NCI-H82 treated with DMSO at 0.1 percent for 48 hours (cell line): ENCODE measurements around the gene LRP1B.
"Not testable (repeated sequence)": the region's sequence is repeated elsewhere in the genome, so short reads cannot be mapped to it uniquely, and the experiment has no call there.

ENCODE experiments used
- DNase-seq: peaks from one replicate; lab custom pipeline; 2025; ENCODE audit not compliant: unreplicated experiment; lab: John Stamatoyannopoulos, UW

The LRP1B gene

DNA sequence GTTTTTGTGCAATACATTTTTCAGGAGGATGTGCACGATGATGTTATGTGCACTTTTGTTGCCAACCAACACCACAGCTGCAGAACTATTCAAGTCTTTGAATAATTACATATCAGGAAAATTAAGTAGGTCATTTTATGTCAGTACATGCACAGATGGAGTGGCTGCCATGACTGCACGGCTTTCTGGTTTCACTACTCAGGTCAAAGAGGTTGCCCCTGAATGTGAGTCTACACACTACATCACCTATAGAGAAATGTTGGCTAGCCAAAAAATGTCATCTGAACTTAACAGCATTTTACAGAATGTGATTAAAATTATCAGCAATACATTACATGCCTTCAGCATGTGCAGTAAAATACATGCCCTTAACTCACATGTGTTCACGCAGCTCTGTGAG, 1713.3 kb downstream of the LRP1B start:
- no peak for DNase-seq

DNA sequence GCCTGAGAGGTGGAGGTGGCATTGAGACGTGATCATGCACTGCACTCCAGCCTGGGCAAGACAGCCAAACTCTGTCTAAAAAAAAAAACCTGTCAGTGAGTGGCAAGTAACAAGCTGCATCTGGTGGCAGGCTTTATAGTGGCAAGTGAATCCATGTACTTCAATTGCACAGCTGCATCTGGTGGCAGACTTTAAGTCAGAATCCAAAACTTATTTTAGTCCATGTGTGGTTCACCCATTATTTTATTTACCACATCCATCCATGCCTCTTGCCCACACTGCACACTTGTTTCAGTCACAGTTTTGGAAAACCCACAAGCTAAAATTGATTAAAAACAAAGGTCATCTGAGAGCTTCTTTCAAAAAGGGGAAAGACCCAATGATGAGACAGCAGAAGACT, 1714.2 kb downstream of the LRP1B start:
- no peak for DNase-seq

DNA sequence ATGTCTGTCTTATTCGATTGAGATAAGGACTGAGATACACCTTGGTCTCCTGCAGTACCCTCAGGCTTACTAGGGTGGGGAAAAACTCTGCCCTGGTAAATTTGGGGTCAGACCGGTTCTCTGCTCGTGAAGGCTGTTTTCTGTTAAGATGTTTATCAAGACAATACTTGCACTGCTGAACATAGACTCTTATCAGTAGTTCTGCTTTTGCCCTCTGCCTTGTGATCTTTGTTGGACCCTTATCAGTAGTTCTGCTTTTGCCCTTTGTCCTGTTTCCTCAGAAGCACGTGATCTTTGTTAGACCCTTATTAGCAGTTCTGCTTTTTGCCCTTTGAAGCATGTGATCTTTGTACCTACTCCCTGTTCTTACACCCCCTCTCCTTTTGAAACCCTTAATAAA, 1715.8 kb downstream of the LRP1B start:
- not testable (repeated sequence) for DNase-seq

DNA sequence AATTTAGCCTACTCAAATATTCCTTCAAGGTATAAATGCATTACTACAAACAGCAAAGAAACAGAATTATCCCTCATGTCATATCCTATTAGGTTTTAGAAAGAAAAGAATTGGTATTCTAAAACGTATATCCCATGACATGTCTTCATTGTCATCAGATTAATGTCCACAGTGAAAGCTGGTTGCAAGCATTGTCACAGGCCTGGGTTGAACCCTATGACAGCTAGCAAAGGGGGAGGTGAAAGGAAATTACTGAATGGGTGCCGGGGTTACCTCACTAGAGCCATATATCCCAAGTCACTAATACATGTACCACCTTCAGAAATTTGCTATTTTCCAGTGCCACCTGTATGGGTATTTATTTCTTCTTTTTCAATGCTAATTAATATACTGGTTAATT, 1720.1 kb downstream of the LRP1B start:
- DNase-seq = no peak

DNA sequence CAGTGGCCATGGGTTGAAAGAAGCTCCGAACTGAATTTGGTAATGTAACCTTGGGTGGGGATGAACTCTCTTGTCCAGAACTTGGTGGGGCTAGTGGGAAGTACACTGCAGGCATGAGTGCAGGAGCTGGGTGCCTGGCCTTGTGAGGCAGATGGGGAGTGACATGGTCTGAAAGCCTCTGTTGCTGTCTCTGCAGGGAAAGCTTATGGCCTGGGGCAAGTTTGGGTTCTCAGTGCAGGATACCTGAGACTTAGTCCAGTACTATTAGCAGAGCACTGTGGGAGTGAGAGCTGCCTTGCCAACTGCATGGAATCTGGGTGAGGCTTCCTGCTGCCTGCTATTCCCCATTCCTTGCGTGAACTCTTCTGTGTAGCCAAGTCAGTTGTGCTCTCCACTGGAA, 1729.8 kb downstream of the LRP1B start:
- no peak for DNase-seq

DNA sequence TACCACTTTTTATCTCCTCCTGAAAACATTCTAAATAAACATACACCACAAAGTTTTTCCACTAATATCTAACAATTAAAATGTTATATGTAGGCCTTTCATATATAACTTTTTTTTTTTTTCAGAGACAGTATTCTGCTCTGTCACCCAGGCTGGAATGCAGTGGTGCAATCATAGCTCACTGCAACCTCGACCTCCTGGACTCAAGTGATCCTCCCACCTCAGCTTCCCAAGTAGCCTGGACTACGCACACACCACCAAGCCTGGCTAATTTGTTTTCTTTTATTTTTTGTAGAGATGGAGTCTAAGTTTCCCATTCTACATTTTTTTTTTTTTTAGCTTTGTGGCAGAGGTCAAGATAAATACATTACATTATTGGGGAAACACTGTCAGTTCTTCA, 1738.0 kb downstream of the LRP1B start:
- no peak for DNase-seq

DNA sequence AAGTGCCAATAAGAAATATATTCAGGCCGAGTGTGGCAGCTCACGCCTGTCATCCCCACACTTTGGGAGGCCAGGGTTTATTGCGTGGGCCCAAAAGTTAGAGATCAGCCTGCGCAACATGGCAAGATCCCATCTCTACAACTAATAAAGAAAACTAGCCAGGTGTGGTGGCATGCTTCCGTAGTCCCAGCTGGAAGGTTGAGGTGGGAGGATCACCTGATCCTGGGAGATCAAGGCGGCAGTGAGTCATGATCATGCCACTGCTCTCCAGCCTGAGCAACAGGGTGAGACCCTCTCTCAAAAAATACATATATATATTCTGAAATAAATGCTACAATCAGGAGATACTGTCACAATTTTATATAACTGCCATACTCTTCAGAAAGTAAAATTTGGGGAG, 1745.9 kb downstream of the LRP1B start:
- no peak for DNase-seq

DNA sequence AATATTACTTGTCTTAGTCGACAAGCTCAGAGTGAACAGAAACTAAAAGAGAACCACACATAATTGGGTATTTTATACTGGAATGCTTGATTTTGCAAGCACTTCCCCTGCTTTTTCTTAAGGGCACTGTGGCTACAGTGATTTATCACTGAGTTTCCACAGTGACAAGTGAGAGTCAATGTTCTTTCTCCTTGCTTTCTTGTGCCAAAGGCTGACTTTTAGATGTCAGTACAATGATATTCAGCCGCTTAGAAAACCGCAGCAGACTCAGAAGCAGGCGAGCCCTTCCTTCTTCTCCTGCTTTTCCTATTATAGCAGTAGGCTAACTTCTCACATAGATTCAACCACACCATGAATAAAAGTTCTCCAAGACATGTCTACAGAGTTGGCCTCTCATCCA, 1747.0 kb downstream of the LRP1B start:
- DNase-seq = no peak

DNA sequence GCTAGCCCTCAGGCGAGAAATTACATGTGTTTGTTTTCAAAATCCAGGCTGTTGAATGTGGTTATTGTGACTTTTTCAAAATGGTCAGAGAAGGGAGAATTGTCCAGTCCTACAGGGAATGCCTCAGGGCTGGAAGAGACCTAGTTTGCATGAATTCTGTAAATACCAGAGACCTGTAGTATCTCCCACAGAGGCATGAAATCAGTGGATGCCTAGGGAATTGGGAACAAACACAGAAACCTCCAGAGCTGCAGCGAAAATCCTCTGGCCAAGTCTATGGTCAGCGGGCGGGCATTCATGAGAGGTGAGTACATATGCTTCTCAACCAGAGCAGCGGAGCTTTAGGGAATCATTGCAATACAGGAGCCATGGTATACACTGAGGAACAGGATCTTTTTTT, 1754.1 kb downstream of the LRP1B start:
- DNase-seq = no peak

DNA sequence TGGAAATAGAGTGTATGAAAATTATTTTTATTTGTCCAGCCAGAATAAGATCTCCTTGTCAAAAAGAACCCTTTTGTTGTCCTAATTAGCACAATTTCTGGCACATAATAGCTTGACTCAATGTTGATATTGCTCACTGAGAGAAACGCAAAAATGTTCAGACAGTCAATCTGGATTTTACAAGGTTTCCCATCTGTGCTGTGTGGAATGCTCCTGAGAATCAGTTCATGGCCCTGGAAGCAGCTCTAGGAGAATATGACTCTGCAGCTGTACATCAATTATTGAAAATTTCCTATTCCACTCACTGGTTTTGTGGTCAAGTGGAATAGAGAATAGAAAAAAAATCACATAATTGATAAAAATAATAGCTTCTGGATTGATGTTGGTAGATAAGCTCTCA, 1767.7 kb downstream of the LRP1B start:
- DNase-seq = no peak

DNA sequence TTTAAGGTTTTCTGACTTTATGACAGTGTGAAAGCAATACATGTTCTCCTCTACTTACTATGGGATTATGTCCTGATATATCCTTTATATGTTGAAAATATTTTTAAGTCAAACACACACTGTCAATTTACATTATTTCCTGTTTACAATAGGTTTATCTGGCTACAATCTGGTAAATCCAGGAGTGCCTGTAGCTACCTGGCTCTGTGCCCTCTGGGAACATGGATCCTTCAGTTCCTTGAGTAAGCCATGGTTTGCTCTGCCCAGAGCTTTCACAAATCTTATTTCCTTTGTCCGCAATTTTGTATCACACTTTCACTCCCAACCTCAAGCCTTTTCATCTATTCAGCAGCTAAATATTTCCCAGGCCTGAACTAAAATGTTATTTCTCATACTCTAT, 1768.5 kb downstream of the LRP1B start:
- no peak for DNase-seq

DNA sequence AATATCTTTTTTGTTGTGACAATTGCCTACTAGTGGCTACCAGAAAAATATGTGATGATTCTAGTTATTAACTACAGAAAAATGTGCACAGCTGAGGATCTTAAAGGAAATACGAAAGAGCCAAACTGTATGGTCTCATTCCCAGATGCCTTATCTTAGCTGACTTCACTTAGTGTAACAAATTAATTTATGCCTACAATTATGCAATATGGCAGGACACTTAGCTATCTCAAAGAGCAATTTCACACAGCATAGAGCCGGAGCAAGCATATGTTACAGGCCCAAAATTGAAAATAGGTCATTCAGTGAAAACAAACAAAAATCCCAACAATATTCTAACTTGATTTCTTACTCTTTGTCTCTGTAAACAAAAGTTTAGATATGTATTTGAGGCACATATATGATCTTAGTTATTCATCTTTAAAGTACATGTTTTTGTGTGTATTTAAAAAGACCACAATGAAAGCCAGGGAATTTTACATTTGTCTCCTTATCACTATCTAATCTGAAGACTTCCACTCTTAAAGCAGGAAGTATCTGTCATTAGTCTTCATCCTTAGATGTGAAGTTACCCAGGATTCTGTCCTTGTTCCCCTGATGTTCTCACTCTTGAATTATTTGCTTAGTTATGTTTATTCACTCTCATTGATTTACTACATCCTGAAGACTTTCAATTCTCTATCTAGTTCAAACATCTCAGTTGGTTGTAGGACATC, 1771.6 kb downstream of the LRP1B start:
- no peak for DNase-seq

DNA sequence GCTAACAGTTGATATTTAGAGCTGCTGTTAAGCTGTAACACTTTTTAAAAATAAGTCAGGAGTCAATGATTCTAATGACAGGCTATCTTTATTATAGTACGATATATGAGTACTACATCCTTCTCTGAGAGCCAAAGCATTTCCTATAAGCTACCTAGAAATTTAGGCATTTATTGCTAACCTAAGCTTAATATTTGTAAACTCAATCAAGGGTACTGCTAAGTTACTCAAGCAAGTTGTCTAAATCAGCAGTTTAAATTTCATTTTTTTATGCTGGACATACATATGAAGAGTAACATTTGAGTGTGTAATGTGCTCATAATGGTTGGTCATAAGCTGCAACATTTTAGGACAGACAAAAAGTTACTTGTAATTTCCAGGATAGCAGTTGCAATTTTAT, 1774.1 kb downstream of the LRP1B start:
- no peak for DNase-seq

DNA sequence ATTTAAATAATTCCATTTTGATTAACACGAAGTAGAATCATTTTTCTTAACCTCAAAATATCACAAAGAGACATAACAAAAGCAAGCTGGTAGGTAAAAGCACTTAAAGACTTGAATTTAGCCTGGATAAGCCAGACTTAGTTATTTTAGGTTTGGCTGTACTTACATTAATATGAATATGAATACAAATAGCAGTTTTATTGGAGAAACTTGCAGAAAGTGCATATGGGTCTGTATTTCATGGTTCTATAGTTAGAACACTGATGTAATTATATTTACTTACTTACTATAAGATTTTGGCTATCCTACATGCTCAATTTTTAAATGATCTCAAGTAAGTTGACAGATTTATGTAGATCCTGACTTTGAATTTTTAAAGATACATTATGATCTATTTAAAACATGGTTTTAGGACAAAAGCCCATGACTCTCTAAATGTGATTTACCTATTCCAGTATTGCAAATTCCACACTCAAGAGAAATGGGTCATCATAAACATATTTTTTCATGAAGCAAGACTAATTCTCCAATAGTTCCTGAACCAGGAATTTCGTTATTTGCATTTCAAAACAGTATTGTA, 1775.2 kb downstream of the LRP1B start:
- DNase-seq = no peak

DNA sequence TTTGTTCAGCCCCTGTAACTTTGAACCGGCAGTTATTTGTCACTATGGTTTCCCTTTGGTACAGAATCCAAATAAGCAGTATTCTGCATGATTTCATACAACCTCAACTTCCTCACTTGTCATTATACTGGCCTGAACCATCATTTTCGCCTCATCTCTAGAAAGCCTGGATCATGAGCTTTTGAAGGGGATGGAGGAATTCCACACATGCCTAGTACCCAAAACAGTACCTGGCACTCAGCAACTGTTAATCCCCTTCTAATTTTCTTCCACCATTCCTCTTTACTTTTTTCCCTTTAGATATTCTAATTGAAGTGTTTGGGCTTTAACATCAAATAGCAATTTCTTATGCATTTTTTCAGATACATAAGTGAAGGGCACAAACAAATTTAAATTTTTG, 1776.3 kb downstream of the LRP1B start:
- no peak for DNase-seq

DNA sequence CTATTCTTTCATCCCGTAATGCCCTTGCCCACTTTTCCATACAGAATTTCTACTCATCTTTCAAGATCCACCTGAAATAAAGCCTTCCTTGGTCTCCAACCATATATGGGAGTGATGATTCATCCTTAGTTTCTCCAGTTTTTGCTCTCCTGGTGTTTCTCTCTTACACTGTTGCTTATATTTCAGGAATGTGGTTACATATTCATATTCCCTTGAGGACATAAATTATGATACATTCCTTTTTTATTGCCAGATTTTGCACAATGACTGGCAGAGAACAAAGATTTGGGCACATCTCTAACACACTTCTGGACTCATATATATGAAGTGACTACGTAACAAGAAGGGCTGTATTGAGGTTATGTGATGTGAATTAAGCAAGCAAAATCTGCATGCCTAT, 1777.3 kb downstream of the LRP1B start:
- DNase-seq = no peak

DNA sequence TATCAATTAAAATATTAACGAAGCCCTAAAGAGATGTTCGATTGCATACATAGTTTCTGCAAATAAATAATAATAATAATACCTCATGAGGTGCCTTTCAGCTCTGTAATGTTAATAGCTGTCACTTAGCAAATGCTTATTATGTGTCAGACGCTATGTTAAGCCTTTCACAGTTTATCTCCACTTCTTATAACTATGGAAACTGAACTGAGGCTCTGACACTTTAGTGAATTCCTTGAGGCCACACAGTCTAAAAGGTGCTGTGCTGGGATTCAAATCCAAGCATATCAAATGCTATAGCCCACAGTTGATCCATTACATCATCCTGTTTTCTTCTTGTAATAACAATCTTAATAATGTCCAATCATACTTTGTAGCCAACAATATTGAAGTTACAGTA, 1779.1 kb downstream of the LRP1B start:
- DNase-seq = no peak

DNA sequence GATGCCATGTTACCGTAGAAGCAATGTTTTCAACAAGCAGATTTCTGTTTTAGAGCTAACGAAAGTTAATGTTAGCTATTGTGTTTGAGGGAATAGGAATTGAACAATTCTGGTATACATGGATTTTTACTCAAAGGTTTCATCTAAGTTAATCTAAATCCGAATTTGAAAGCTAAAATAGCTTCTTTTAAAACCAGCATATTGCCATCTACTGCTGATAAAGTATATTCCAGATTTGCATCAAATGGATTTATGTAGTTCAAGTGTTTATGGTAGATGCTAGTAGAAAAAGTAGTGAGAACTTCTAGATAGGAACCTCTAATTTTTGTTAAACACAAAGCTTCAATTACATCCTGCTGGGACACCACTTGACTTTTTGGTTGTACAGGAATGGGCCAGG, 1781.1 kb downstream of the LRP1B start:
- DNase-seq = no peak

DNA sequence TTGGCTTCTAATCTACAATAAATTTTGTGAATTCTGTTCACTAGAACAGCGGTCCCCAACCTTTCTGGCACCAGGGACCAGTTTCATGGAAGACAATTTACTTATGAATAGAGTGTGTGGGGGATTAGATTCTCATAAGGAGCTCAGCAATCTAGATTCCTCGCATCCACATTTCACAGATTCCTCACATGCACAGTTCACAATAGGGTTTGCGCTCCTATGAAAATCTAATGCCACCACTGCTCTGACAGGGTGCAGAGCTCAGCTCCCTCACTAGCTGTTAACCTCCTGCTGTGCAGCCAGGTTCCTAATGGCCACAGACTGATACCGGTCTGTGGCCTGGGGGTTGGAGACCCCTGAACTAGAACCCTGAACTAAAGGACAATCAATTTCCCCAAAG, 1782.0 kb downstream of the LRP1B start:
- DNase-seq = no peak

DNA sequence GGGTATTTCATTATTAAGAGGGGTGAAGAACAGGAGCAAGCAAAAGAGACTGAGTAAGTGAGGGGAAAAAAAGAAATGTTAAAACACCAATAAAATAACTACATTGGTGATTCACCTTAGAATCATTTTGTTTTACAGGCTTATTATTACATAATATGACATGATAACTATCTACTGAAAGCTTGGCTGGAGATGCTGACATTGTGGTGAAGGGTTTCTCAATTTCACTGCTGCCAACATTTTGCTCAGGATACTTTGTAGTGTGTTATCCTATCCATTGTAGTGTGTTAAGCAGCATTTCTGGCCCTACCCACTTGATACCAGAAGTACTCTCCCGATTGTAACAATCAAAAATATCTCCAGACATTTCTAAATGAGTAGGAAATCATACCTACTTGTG, 1786.0 kb downstream of the LRP1B start:
- no peak for DNase-seq

DNA sequence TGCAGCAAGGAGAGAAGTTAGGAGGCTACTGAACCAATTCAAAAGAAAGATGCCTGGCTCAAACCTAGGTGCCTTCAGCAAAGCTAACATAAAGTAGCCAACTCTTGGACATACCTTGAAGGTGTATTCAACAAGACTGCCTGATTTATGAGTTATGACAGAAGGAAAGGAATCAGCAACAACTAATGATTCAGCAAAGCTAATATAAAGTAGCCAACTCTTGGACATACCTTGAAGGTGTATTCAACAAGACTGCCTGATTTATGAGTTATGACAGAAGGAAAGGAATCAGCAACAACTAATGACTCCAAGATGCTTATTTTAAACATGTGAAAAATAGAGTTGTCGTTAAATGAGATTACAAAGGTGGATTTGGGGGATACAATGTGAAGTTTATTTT, 1786.5 kb downstream of the LRP1B start:
- DNase-seq = not testable (repeated sequence)

DNA sequence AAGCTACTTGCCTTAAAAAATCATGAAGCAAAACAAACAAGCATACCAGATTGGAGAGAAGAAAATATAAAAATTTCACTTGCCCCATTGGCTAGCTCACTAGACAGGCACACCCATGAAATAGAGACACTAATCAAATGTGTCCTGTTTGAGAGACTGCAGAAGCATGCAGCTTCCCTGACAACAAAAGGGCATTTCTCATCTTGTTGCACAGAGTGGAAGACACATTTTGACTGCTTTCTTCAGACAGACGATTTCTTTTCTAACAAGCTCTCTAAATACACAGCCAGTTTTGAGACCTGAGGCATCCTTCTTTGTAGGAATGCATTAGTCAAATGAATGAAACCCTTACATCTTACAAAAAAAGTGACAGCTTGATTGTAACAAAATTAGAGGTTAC, 1792.0 kb downstream of the LRP1B start:
- no peak for DNase-seq

DNA sequence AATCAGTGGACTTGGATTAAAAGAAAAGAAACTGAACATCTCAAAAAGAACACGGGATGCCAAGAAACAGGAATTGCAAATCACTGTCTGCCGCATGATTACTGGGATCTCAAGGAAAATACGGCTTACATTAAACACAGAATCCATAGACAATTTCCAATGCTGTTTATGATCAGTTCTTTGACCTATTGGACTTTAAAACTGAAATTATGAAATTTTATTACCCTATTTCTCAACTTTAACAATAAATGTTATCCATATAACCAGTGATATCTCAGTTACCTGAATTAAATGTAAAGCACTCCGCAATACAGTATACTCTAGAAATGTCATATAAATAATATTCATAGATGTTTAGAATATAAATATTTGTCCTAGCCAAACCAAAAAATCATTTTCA, 1793.8 kb downstream of the LRP1B start:
- no peak for DNase-seq
